Stimulated activated CD4-positive, alpha-beta T cell treated with anti-CD3 and anti-CD28 coated beads, Interleukin-1b, Interleukin-23, amount 100 ng/mL, for 24 hours (primary cell): ENCODE measurements around the gene ABCC2.
"Not testable (repeated sequence)": the region's sequence is repeated elsewhere in the genome, so short reads cannot be mapped to it uniquely, and the experiment has no call there.

Experiments
- DNase-seq, 4 experiments: peaks; one replicate each; pipeline ENCODE4 v3.0.0-alpha.2; 2020; ENCODE audit warnings: low read depth in 4 of 4, low spot score in 1 of 4

Gene ABCC2

DNA sequence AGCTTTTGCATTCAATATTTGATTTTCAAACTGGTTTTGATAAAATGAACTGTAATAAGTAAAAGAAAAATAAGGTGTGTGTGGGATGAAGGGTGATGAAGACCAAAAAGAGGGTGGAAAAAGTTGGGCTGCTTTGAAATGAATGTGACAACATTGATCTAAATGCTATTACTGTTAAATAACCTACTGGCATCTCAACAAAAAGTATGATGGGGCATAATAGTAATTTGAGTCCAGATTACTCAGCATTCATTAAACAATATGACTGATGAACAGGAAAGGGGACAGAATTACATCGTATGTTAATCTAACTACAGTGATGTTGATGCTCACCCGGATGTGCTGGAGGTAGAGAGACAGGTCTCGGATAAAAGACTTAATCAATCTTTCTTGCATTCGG lies 112.2 kb downstream of the ABCC2 start:
- DNase-seq, result no peak

DNA sequence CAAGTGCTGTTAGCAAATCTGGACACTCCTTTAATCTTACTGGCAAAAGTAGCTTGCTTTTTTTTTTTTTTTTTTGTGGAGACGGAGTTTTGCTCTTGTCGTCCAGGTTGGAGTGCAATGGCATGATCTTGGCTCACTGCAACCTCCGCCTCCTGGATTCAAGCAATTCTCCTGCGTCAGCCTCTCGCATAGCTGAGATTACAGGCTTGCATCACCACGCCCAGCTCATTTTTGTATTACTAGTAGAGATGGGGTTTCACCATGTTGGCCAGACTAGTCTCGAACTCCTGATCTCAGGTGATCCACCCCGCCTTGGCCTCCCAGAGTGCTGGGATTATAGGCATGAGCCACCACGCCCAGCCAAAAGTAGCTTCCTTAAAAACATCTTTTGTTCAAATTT lies 112.6 kb downstream of the ABCC2 start:
- DNase-seq, result not testable (repeated sequence)

- DNase-seq, result no peak
These were observed 113.4 kb downstream of the ABCC2 start for GRCh38 chr10:99895867-99896266.
